GM18526 (cell line): ENCODE measurements around the gene WDFY2.

ENCODE experiments used
- POLR2A ChIP-seq: IDR thresholded peaks from 3 replicates; pipeline ENCODE4 v1.6.1; 2011; ENCODE audit not compliant: insufficient read length; ENCODE audit errors: extremely low read depth

WDFY2 gene

DNA sequence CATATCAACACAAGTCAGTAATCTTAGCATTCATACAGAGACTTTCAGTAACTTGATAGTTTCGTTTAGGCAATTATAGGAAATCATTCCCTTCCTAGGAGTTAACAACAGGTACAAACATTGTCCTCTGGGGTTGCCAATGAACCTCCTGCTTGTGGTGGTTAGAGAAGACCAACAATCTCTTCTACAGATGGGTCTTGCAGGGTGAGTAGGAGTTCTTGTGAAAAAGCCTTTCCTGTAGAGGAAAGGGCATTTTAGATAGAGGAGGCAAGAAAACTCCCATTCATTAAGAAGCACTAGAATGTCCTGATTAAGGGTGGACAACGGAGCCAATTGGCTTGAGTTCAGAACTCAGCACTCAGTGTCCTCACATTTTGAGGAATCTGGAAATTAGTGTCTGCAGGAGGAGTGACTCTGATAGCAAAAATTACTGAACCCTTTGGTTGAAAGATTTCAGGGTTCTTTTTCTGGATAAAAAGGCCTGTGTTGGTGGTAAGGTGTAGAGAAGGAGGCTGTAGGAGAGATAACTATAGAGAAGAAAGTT is 4.2 kb downstream of the WDFY2 start:
- TF ChIP-seq POLR2A: no peak

DNA sequence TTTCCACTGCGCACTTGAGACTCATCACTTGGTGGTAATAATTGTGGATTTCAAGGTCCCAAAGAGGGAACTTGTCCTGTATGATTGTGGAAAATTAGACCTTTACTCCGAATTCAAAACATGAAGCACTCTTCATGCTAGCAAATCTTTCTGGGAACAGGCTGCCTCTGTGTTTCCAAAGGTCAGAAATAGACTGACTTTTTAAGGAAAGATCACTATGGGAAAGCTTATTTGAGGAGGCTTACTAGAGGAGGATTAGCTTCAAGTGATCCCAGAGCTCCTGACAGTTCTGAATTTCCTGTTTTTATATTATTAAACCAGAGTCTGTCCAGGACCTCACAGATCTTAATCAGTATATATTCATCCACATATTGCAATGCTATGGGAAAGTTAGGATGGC is 5.5 kb downstream of the WDFY2 start:
- TF ChIP-seq POLR2A: no peak

DNA sequence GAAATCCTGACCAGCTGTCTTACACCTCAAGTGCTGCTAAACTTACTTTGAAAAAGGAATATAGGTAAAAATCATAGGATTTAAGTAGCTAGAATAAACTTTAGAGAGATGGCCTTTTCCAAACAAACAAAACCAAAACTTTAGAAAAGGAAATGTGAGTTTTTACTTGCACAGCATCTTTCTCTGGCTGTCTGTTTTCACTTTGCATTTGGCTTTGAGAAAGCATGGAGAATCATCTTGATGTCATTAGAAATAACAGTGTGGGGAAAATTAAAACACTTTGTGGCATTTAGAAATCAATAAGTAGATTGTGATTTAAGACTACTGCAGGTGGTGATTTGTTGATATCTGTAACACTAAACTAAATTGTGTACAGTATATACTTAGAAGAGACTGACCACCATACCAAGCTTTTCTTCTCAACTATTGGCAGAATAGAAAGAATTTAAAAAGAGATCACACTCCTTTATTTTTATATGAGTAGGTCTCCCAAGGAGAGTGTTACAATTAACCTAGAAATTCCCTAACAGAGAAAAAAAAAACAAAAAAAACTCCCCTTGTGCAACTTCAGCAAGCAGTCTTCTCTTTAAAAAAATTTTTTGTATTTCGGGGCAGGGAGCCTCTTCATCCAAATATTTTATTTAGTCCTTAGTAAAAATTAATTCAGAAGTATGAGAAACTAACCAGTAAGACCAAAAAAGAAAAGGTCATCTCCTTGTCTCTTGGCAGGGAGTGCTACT is 6.1 kb downstream of the WDFY2 start:
- TF ChIP-seq POLR2A: no peak

GRCh38 chr13:51590971-51591627 is 6.8 kb downstream of the WDFY2 start:
- TF ChIP-seq POLR2A: no peak

DNA sequence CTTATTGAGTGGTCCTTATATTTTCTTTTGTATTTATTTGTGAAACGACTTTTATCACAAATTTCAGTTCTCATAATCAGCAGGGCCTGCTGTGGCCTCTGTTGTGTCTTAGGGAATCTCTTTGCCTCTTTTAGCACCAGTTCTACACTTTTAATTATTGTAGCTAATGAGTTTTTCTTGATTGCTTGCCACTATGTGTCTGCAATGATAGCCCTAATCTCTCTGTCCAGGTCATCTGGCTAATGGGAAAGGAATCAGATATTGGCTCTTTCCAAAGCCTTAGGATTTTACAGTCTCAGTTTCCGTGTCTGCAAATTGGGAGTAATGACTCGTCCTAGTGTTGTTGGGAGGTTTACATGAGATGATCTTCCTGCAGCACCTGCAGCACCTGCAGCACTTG is 10.2 kb downstream of the WDFY2 start:
- TF ChIP-seq POLR2A: no peak

DNA sequence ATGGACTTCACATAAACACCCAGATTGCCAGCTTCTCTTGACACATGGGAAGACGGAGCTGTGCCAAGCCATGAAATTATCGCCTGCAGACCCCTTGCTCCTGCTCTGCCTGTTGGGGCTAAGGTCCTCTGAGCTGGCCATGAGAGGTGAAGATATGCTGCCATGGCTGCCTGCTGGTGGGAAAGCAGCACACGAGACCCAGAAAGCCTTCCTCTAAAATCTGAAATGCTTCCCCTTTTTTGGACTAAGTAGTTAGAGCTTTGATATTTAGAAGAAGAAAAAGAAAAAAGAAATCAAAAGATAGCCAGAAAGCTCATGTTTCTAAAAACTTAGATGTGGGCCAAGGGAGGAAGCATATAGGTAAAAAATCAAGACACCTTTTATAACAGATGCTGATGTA is 11.2 kb downstream of the WDFY2 start:
- no peak for TF ChIP-seq POLR2A

- TF ChIP-seq POLR2A: no peak
These were observed 12.3 kb downstream of the WDFY2 start for GRCh38 chr13:51596541-51596940.

DNA sequence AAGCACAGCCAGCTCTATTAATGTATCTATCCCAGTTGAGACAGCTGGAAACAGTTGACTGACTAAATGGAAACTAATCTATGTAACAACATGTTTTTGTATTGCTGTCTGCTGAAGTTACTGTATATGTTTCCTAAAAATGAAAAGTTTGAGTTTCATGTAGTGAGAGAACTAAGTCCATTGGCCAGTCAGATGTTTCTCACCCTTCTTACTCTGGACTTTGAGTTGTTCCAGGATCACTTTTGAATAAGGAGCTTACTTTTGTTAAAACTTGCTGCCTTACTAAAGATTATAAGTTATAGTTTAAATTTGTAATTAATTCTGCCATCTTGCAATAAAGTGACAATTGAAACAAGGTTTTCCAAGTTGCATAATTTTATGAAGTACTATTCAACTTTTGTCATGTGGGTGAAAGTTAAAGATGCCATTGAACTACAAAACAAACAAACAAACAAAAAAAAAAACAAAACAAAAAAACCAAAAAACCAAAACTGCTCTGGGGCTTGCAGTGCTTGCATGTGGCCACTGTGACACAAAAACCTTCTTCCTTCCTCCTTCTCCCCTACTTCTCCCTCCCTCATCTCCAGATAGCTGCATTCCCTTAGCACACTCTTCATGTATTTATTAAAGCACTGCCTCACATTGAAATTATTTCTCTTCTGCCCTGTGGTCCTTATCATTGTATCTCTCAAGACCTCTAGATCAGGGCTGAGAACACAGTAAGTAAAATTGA is 15.3 kb downstream of the WDFY2 start:
- no peak for TF ChIP-seq POLR2A

DNA sequence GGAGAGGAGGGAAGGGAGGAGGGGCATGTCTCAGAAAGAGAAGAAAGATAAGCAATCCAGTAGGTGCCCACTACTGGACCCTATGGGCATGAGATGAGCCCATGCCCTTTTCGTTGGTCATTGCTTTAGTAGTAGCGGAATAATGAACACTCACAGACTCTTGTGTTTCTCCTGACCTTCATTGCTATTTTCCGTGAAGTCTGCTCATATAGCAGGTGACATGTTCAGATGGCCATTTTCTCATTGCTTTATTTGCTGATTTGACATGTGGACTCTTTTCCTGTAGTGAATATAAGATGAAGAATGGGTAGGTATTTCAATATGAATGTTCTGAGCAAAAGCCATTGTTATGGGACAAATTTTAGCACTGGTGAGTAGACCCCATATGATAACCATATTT is 16.4 kb downstream of the WDFY2 start:
- TF ChIP-seq POLR2A: no peak

- no peak for TF ChIP-seq POLR2A
These were observed 17.6 kb downstream of the WDFY2 start for GRCh38 chr13:51601601-51602565.

GRCh38 chr13:51603716-51604115 is 19.5 kb downstream of the WDFY2 start:
- TF ChIP-seq POLR2A: no peak

- TF ChIP-seq POLR2A: no peak
These were observed 21.4 kb downstream of the WDFY2 start for GRCh38 chr13:51605698-51606097.

DNA sequence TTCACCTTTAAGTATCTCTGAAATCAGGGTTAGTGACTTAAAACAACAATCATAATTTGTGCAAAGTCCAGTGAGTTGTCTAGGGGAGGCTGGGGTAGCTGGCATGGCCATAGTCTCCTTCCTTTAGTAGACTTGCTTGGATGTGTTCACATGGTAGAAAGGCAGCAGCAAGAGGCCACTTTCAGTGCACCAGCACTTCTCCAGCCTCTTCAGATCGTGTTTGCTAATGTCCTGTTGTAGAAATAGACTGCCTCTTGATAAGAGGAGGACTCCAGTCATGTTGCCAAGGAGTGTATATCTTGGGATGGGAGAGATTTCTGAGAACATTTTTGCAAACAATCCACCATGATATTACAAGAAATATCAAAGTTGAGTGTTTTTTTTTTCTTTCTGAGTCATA is 22.9 kb downstream of the WDFY2 start:
- TF ChIP-seq POLR2A: no peak

- no peak for TF ChIP-seq POLR2A
These were observed 24.7 kb downstream of the WDFY2 start for GRCh38 chr13:51608857-51609406.
